ENCODE data around the gene STIM1. TPM values are rescaled to one million over a fixed set of nuclear protein-coding genes. Genes with fewer than 3 reads are reported as not detected.

The STIM1 gene
- total and polyA plus RNA-seq, 2 experiments from 2014 or later, result 16.1 to 60.0 TPM

GRCh38 chr11:3914805-3915204 lies 59.3 kb downstream of the STIM1 start:
- Histone ChIP-seq H3K4me3 (no peak overlapping the region), H3K36me3 (no peaks in the 10 kb centered on the region), H3K9me3 (ENCODE audit: low read depth) (no peaks in the 10 kb centered on the region), H3K27me3 (no peaks in the 10 kb centered on the region), H3K4me1 (ENCODE audit: low read depth) (peaks cover 4% of the 10 kb centered on the region), H3K27ac (no peak overlapping the region)
- TF ChIP-seq CTCF (IDR thresholded peaks at IDR 0.05; ENCODE audit: low read depth, low read length), result no peak
- peak in 1 of 2 donors; percentile 38 for DNase-seq (ENCODE audit: low read depth in 1 of 2, low spot score in 1 of 2)

GRCh38 chr11:3916962-3917361 lies 61.5 kb downstream of the STIM1 start:
- Histone ChIP-seq H3K4me1 (ENCODE audit: low read depth) (peaks cover 4% of the 10 kb centered on the region), H3K36me3 (no peaks in the 10 kb centered on the region), H3K27ac (no peak overlapping the region), H3K9me3 (ENCODE audit: low read depth) (no peaks in the 10 kb centered on the region), H3K27me3 (no peaks in the 10 kb centered on the region), H3K4me3 (no peak overlapping the region)
- no peak for DNase-seq (ENCODE audit: low read depth in 1 of 2, low spot score in 1 of 2)
- TF ChIP-seq CTCF (IDR thresholded peaks at IDR 0.05; ENCODE audit: low read depth, low read length), result no peak

- peak in 1 of 2 donors; percentile 82 for DNase-seq (ENCODE audit: low read depth in 1 of 2, low spot score in 1 of 2)
- no peak for TF ChIP-seq CTCF (IDR thresholded peaks at IDR 0.05; ENCODE audit: low read depth, low read length)
- Histone ChIP-seq H3K9me3 (ENCODE audit: low read depth) (no peaks in the 10 kb centered on the region), H3K27ac (no peak overlapping the region), H3K36me3 (no peaks in the 10 kb centered on the region), H3K4me1 (ENCODE audit: low read depth) (peaks cover 4% of the 10 kb centered on the region), H3K4me3 (no peak overlapping the region), H3K27me3 (no peaks in the 10 kb centered on the region)
These were observed 64.8 kb downstream of the STIM1 start for GRCh38 chr11:3920148-3920852.

GRCh38 chr11:3922056-3922455 lies 66.6 kb downstream of the STIM1 start:
- no peak for DNase-seq (ENCODE audit: low read depth in 1 of 2, low spot score in 1 of 2)
- H3K36me3 ChIP-seq, result no peaks in the 10 kb centered on the region

GRCh38 chr11:3925513-3925912 lies 70.0 kb downstream of the STIM1 start:
- TF ChIP-seq CTCF (IDR thresholded peaks at IDR 0.05; ENCODE audit: low read depth, low read length), result no peak
- no peaks in the 10 kb centered on the region for H3K9me3 ChIP-seq (ENCODE audit: low read depth)
- no peaks in the 10 kb centered on the region for H3K27me3 ChIP-seq
- no peak overlapping the region for H3K27ac ChIP-seq
- DNase-seq (ENCODE audit: low read depth in 1 of 2, low spot score in 1 of 2), result no peak
- no peaks in the 10 kb centered on the region for H3K36me3 ChIP-seq
- no peak overlapping the region for H3K4me3 ChIP-seq
- peaks cover 21% of the 10 kb centered on the region for H3K4me1 ChIP-seq (ENCODE audit: low read depth)

More at GRCh38 chr11:3922056-3922455, 66.6 kb downstream of the STIM1 start:
- Histone ChIP-seq H3K27me3 (no peaks in the 10 kb centered on the region), H3K27ac (no peak overlapping the region), H3K4me1 (ENCODE audit: low read depth) (peaks cover 10% of the 10 kb centered on the region), H3K9me3 (ENCODE audit: low read depth) (no peaks in the 10 kb centered on the region), H3K4me3 (no peak overlapping the region)
- TF ChIP-seq CTCF (IDR thresholded peaks at IDR 0.05; ENCODE audit: low read depth, low read length), result no peak

Data from cardiac muscle cell (in vitro differentiated cells and primary cell).